SK-N-SH (cell line): ENCODE data around the gene GLS. TPM values are rescaled to one million over a fixed set of nuclear protein-coding genes. Genes with fewer than 3 reads are reported as not detected.

Source experiments
- CTCF ChIA-PET: fragments of 300-600, 350-600 bp; formaldehyde crosslinking; extraction: SDS; loops from one replicate; lab custom pipeline; 2021; lab: Yijun Ruan, JAX
- POLR2A ChIA-PET: fragments of 350-600 bp; sonication (Branson Sonifier 250); formaldehyde crosslinking; extraction: SDS; loops from one replicate; lab custom pipeline; 2020; ENCODE audit warnings: antibody characterized with exemption, inconsistent platforms; lab: Yijun Ruan, JAX
- DNase-seq: peaks from one replicate; pipeline ENCODE4 v3.0.0; 2012
- H2AFZ ChIP-seq: fragments of 200-600 bp; sonication (generic); 2 replicates; pipeline ENCODE4 v1.8.1; 2016; ENCODE audit warnings: antibody characterized with exemption, mild to moderate bottlenecking, low read depth
- H3F3A ChIP-seq: fragments of 200-600 bp; sonication (generic); replicated peaks from 2 replicates; pipeline ENCODE3; 2016; ENCODE audit warnings: antibody characterized with exemption, mild to moderate bottlenecking; ENCODE audit not compliant: insufficient read depth
- H3K27ac ChIP-seq, 2 experiments: fragments of 200-500 bp in 1 of 2; fragments of 200-600 bp in 1 of 2; sonication (Bioruptor generic) in 1 of 2; sonication (generic), shearing (Covaris generic) in 1 of 2; 2 replicates each; pipeline versions ENCODE4 v1.5.1 to v1.6.1; 2014 to 2016; ENCODE audit warnings: low read depth in 2 of 2, inconsistent platforms in 1 of 2, low read length in 1 of 2, mild to moderate bottlenecking in 1 of 2, mixed read lengths in 1 of 2
- H3K27me3 ChIP-seq: fragments of 200-600 bp; sonication (generic), shearing (Covaris generic); 2 replicates; pipeline ENCODE4 v1.6.1; 2016; ENCODE audit warnings: mixed run types; ENCODE audit not compliant: insufficient read depth
- H3K36me3 ChIP-seq, 2 experiments: fragments of 200-500 bp in 1 of 2; fragments of 200-600 bp in 1 of 2; sonication (Bioruptor generic) in 1 of 2; sonication (generic) in 1 of 2; replicated peaks in 1 of 2; 2 replicates each; pipeline versions ENCODE3 to v1.5.1; 2014 to 2016; ENCODE audit warnings: low read length in 1 of 2, mild to moderate bottlenecking in 1 of 2; ENCODE audit not compliant: insufficient read depth in 2 of 2, control insufficient read depth in 1 of 2
- H3K4me1 ChIP-seq, 2 experiments: fragments of 200-500 bp in 1 of 2; fragments of 200-600 bp in 1 of 2; sonication (Bioruptor generic) in 1 of 2; sonication (generic), shearing (Covaris generic) in 1 of 2; 2 replicates each; pipeline versions ENCODE4 v1.5.1 to v1.6.1; 2014 to 2016; ENCODE audit warnings: low read depth in 1 of 2, low read length in 1 of 2, mixed run types in 1 of 2; ENCODE audit not compliant: insufficient read depth in 2 of 2, control insufficient read depth in 1 of 2
- H3K4me2 ChIP-seq: fragments of 200-600 bp; sonication (generic), shearing (Covaris generic); 2 replicates; pipeline ENCODE4 v1.6.1; 2017; ENCODE audit warnings: mixed run types
- H3K4me3 ChIP-seq, 2 experiments: fragments of 200-500 bp in 1 of 2; fragments of 200-600 bp in 1 of 2; sonication (Bioruptor generic) in 1 of 2; sonication (generic), shearing (Covaris generic) in 1 of 2; 2 replicates each; pipeline versions ENCODE4 v1.5.1 to v1.8.1; 2014 to 2016; ENCODE audit warnings: low read depth in 2 of 2, inconsistent platforms in 1 of 2, low read length in 1 of 2, mild to moderate bottlenecking in 1 of 2, mixed read lengths in 1 of 2, moderate library complexity in 1 of 2
- H3K79me2 ChIP-seq: fragments of 200-600 bp; sonication (generic); 2 replicates; pipeline ENCODE4 v1.8.1; 2017; ENCODE audit warnings: mild to moderate bottlenecking; ENCODE audit not compliant: insufficient read depth
- H3K9ac ChIP-seq: fragments of 200-600 bp; sonication (generic); 2 replicates; pipeline ENCODE4 v1.6.1; 2017; ENCODE audit warnings: mixed run types
- H3K9me2 ChIP-seq: fragments of 200-600 bp; sonication (generic); 2 replicates; pipeline ENCODE4 v1.6.1; 2017; ENCODE audit warnings: mixed run types
- H3K9me3 ChIP-seq: fragments of 200-600 bp; sonication (generic); 2 replicates; pipeline ENCODE4 v1.6.1; 2017; ENCODE audit warnings: mixed run types, mild to moderate bottlenecking, moderate library complexity
- H4K20me1 ChIP-seq: fragments of 200-600 bp; sonication (generic); 2 replicates; pipeline ENCODE4 v1.6.1; 2017; ENCODE audit warnings: mild to moderate bottlenecking, mixed run types; ENCODE audit not compliant: insufficient read depth
- EP300 ChIP-seq, 2 experiments: IDR thresholded peaks; 2 replicates each; pipeline versions ENCODE4 v1.4.0 to v1.6.1; 2012; ENCODE audit warnings: borderline replicate concordance in 1 of 2, low read depth in 1 of 2, low read length in 1 of 2
- FOSL2 ChIP-seq: IDR thresholded peaks from 2 replicates; pipeline ENCODE4 v1.4.0; 2012; ENCODE audit warnings: low read depth, mild to moderate bottlenecking, moderate library complexity, borderline replicate concordance
- FOXJ3 ChIP-seq: sonication (generic); formaldehyde crosslinking; IDR thresholded peaks from 2 replicates; pipeline ENCODE4 v1.5.1; 2020; ENCODE audit warnings: mild to moderate bottlenecking, missing genetic modification reagents
- IRF3 ChIP-seq: fragments of 150-350 bp; IDR thresholded peaks from 2 replicates; pipeline ENCODE4 v1.6.1; 2016; ENCODE audit warnings: mild to moderate bottlenecking, low read depth, low read length
- JUND ChIP-seq: IDR thresholded peaks from 2 replicates; pipeline ENCODE4 v1.4.0; 2012
- MXI1 ChIP-seq: IDR thresholded peaks from 2 replicates; pipeline ENCODE4 v1.6.1; 2012; ENCODE audit warnings: mild to moderate bottlenecking, low read depth, low read length, improper control_type of control experiment
- NFIC ChIP-seq: IDR thresholded peaks from 2 replicates; pipeline ENCODE4 v1.4.0; 2012; ENCODE audit warnings: borderline replicate concordance
- PBX3 ChIP-seq: IDR thresholded peaks from 2 replicates; pipeline ENCODE4; 2012
- POLR2AphosphoS5 ChIP-seq: IDR thresholded peaks from 2 replicates; pipeline ENCODE4 v1.6.1; 2012; ENCODE audit warnings: low read depth, low read length
- RCOR1 ChIP-seq: fragments of 150-350 bp; IDR thresholded peaks from 2 replicates; pipeline ENCODE4 v1.6.1; 2017; ENCODE audit warnings: antibody characterized with exemption, low read length
- REST ChIP-seq: IDR thresholded peaks from 2 replicates; pipeline ENCODE4 v1.6.1; 2012; ENCODE audit warnings: mild to moderate bottlenecking, low read depth, low read length, moderate library complexity
- SMC3 ChIP-seq: IDR thresholded peaks from 2 replicates; pipeline ENCODE4 v1.6.1; 2012; ENCODE audit warnings: low read depth, low read length, improper control_type of control experiment
- TCF12 ChIP-seq: IDR thresholded peaks from 2 replicates; pipeline ENCODE4 v1.4.0; 2012
- TEAD4 ChIP-seq: IDR thresholded peaks from 2 replicates; pipeline ENCODE4 v1.4.0; 2012; ENCODE audit warnings: mild to moderate bottlenecking, borderline replicate concordance; ENCODE audit not compliant: insufficient read depth
- USF1 ChIP-seq: IDR thresholded peaks from 2 replicates; pipeline ENCODE4 v1.4.0; 2012; ENCODE audit warnings: low read depth, borderline replicate concordance
- WGBS: methylation state at CpG from one replicate; pipeline ENCODE4 v1.1.6; 2017; ENCODE audit warnings: low lambda C conversion rate; 5-methylcytosine and 5-hydroxymethylcytosine counted together
- polyA plus RNA-seq, 3 experiments: library from polyadenylated mRNA; depleted of rRNA; stranded (reverse); fragments of >200 nt; gene quantifications; 2 replicates each; pipeline ENCODE4 v1.2.3, GENCODE V29; 2012

GLS gene
- polyA plus RNA-seq, 1 of the 3 experiments (the other 2 are of a cell fraction), result 37.2 TPM

GRCh38 chr2:190834890-190835208 is 45.8 kb upstream of the GLS start:
- WGBS, result 5% methylated on average over 1 of the region's 1 CpG
- peak overlapping the region; percentile 33; the same call in 1 of the 2 replicates for H3K9ac ChIP-seq
- TF ChIP-seq USF1 (no peak), IRF3 (no peak), SMC3 (no peak), RCOR1 (no peak)
- H3K9me2 ChIP-seq, result no peaks in the 10 kb centered on the region
- H3K27me3 ChIP-seq, result no peaks in the 10 kb centered on the region
- H3K79me2 ChIP-seq, result no peaks in the 10 kb centered on the region
- peak overlapping the region; percentile 58 to 62; a peak in 3 of 4 replicates for H3K27ac ChIP-seq
- peaks cover 0 to 28% of the 10 kb centered on the region in 2 experiments for H3K4me1 ChIP-seq
- H3F3A ChIP-seq, result peaks cover 45% of the 10 kb centered on the region
- 0 out of 2 replicates have a peak overlapping the region, but pooled peaks have one; percentile 25 for H2AFZ ChIP-seq
- no peaks in the 10 kb centered on the region; the same call in 1 of the 2 replicates for H4K20me1 ChIP-seq
- no peak overlapping the region for H3K4me3 ChIP-seq
- H3K36me3 ChIP-seq, result no peaks in the 10 kb centered on the region
- ChIA-PET CTCF (interaction anchor here (1.4 kb wide), 1 partner anchor 16 kb away, joined by 5 read pairs; no protein-coding TSS in a partner anchor), POLR2A (no interaction called here)
- H3K9me3 ChIP-seq, result no peaks in the 10 kb centered on the region
- DNase-seq, result no peak
- H3K4me2 ChIP-seq, result peak overlapping the region; percentile 62

- H3K4me2 ChIP-seq, result peak overlapping the region; percentile 62
- H4K20me1 ChIP-seq, result no peaks in the 10 kb centered on the region; the same call in 1 of the 2 replicates
- no peaks in the 10 kb centered on the region for H3K79me2 ChIP-seq
- H3K9me2 ChIP-seq, result no peaks in the 10 kb centered on the region
- H3K27ac ChIP-seq, result peak overlapping the region; percentile 58 to 74; a peak in 3 of 4 replicates
- H3K27me3 ChIP-seq, result no peaks in the 10 kb centered on the region
- peak overlapping the region; percentile 33; the same call in 1 of the 2 replicates for H3K9ac ChIP-seq
- peaks cover 0 to 29% of the 10 kb centered on the region in 2 experiments for H3K4me1 ChIP-seq
- no peaks in the 10 kb centered on the region for H3K9me3 ChIP-seq
- whole genome bisulfite sequencing, result 73% methylated on average over 3 of the region's 3 CpGs
- CTCF ChIA-PET, result interaction anchor here (1.4 kb wide), 1 partner anchor 15 kb away, joined by 5 read pairs; no protein-coding TSS in a partner anchor
- no peak overlapping the region for H2AFZ ChIP-seq
- H3K36me3 ChIP-seq, result no peaks in the 10 kb centered on the region
- POLR2A ChIA-PET, result no interaction called here
- peak; percentile 12 for DNase-seq
- peak; percentile 63; the same call in 1 of the 2 replicates for TF ChIP-seq TEAD4
- peak; percentile 82 for TF ChIP-seq NFIC
- TF ChIP-seq EP300 (IDR thresholded peaks at IDR 0.05; ENCODE audit: borderline replicate concordance in 1 of 2, low read depth in 1 of 2, low read length in 1 of 2), result peak in 1 of 2 experiments; percentile 66; a peak in 1 of 4 replicates
- no peak for TF ChIP-seq REST
- TF ChIP-seq PBX3, result peak; percentile 50
- no peak for TF ChIP-seq MXI1
- peak; percentile 74; the same call in 1 of the 2 replicates for TF ChIP-seq FOSL2
- TF ChIP-seq POLR2AphosphoS5, result peak; percentile 48; the same call in 1 of the 2 replicates
- peak; percentile 74 for TF ChIP-seq TCF12
- peak; percentile 83 for TF ChIP-seq JUND
- no peak for TF ChIP-seq FOXJ3 (CRISPR knock-in tag)
- H3F3A ChIP-seq, result peaks cover 46% of the 10 kb centered on the region
- 0 out of 4 replicates have a peak overlapping the region, but pooled peaks of 1 of the 2 experiments have one; percentile 1 for H3K4me3 ChIP-seq
These were observed 45.2 kb upstream of the GLS start for GRCh38 chr2:190835303-190835930.
